ENCODE results near the gene SF3B6.

SF3B6 gene

DNA sequence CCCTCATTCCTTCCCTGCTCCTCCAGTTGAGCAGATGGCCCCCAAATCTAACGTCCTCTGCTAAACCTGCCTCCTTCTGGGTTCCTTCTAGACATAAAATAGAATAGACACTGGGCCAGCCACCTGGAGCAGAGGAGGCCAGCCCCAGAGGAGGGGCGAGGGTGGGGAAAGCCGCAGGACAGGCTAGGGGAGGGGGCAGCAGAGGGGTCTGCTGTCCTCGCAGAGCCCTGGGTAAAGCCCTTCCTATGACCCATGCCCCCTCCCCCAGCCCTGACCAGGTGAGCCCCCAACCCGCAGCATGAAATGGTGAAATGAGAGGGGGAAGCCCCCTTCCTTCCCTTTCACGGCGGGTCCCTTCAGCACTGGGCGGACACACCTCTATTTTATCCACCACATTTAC is 58.4 kb downstream of the SF3B6 start:
- DNase-seq, result no peak
